ENCODE data around the gene METRN.

The METRN gene

DNA sequence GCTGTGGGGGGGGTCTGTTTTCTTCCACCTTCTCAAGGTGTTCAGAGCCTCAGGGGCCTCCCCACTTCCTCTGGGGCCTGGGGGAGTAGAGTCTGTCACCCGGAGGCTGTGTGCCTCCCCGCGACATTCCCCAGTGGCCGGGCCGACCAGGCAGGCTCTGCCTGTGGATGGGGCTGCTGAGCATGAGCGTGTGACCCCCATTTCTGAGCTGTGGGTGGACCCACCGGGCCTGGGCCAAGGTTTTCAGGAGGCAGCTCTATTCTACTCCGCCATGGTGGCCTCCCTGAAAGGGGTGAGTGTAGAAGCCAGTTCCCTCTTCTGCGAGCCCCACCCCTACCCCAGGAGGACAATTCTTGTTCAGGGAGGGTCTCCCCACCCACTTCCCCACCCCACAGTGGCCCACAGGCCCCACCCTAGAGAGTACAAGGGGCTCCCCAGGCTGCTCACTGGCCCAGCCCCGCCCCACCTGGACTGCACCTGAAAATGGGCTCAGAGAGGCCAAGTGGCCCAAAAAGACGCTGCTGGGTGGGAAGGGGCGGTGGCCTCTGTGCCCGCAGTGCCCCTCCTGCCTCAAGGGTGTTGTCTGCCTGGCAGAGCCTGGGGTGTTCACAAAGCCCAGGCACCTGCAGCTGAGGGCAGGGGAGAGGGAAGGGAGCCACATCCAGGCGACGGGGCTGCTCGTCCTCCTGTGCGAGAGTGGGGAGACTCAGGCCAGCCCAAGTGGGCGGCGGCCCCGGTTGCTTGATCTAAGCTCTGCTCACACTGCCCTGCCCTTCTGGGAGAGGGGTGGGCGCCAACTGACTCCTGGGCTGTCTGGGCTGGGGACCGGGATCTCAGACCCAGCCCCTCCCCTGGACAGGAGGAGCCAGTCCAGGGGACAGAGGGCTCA, 47.0 kb downstream of the METRN start:
- DNase-seq: no peak

DNA sequence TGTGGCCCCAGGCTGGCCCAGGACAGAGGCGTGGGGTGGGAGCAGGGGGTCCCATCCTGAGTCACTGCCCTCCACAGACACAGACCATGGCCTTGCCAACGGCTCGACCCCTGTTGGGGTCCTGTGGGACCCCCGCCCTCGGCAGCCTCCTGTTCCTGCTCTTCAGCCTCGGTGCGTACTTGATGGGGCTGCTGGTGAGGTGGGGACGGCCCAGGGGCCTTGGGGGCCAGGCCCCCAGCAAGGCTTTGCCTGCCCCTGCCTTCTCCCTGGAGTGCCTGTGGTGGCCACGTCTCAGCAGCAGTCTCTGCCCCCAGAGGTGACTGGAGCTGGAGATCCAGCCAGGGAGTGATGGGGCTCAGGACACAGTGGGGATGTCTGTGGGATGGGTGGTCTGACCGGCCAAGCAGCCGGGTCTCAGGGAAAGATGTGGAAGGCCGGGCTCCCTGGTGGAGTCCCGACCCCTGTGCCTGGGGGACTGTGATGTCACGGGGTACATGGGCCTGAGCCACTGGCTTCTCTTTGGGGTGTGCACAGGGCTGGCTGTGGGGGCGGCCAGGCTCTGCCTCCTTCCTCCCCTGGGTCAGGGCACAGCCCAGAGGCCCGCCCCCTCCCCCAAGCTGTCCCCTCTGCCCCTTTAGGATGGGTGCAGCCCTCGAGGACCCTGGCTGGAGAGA, 47.8 kb downstream of the METRN start:
- no peak for DNase-seq

DNA sequence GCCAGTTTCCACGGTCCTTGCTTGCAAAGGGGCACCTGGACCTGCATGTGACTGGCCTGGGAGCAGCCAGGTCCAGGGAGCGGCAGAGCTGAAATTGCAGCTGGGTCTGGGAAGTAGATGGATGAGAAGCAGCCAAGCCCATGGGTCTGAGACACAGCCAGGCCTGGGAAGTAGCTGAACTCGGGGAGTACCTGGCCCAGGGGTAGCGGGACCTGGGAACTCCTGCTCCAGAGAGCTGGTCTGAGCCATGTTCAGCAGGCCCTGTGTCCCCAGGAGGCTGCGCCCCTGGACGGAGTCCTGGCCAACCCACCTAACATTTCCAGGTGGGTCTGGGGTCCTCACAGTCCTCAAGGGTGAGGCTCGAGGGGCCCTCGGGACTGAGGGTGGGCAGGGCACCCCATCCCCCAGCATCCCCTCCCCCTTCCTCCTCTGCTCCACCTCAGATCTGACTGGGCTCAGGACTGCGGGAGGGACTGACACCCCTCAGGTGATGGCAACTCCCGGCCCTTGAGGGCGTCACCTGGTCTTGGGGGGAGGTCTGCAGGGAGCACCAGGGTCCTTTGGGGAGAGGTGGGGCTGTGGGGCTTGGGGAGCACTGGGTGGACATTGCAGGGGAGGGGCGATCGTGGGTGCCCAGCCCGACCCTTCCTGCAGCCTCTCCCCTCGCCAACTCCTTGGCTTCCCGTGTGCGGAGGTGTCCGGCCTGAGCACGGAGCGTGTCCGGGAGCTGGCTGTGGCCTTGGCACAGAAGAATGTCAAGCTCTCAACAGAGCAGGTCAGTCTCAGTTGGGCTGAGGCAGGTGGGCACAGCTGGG, 48.7 kb downstream of the METRN start:
- no peak for DNase-seq

DNA sequence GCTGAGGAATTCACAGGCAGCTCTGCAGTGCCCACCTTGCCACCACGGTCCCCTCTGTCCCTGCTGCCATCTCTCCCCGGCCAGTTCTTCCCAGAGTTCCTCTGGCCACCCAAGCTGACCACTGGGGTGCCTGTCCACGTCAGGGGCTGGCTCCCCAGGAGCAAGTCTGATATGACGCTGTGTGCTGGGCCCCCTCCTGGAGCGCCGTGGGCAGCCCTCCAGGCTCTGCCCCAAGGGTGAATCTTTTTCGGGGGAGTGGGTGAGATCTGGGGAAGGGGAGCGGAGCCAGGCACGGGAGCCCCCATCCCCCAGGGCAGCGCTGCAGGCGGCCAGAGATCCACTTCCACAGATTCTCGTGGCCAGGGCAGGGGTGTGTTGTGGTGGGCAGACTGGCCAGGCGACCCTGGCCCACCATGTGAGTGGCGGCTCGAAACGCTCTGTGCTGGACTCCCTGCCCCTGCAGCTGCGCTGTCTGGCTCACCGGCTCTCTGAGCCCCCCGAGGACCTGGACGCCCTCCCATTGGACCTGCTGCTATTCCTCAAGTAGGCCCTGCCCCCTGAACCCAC, 49.3 kb downstream of the METRN start:
- no peak for DNase-seq

DNA sequence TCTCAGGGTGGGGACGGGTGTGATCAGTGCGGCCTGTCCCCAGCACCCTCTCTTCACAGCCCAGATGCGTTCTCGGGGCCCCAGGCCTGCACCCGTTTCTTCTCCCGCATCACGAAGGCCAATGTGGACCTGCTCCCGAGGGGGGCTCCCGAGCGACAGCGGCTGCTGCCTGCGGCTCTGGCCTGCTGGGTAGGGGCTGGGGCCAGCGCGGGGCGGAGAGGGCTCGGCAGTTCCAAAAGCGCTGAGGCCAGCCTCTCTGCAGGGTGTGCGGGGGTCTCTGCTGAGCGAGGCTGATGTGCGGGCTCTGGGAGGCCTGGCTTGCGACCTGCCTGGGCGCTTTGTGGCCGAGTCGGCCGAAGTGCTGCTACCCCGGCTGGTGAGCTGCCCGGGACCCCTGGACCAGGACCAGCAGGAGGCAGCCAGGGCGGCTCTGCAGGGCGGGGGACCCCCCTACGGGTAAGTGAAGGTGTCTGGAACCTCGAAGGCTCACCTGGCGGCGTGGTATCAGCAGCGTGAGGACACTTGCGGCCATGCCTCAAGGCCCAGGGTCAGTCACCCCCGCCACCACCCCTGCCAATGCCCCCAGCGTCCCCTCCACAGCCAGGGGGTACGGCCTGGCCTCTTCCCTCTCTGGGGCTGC, 50.0 kb downstream of the METRN start:
- DNase-seq: no peak

DNA sequence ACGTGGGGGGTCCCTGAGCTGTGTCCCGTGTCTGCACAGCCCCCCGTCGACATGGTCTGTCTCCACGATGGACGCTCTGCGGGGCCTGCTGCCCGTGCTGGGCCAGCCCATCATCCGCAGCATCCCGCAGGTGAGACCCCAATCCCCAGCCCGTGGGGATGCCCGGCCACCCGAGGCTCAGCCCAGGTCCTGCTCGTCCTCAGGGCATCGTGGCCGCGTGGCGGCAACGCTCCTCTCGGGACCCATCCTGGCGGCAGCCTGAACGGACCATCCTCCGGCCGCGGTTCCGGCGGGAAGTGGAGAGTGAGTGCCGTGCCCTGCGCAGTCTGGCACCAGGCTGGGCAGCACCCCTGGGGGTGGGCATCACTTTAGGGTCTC, 50.6 kb downstream of the METRN start:
- DNase-seq: no peak

DNA sequence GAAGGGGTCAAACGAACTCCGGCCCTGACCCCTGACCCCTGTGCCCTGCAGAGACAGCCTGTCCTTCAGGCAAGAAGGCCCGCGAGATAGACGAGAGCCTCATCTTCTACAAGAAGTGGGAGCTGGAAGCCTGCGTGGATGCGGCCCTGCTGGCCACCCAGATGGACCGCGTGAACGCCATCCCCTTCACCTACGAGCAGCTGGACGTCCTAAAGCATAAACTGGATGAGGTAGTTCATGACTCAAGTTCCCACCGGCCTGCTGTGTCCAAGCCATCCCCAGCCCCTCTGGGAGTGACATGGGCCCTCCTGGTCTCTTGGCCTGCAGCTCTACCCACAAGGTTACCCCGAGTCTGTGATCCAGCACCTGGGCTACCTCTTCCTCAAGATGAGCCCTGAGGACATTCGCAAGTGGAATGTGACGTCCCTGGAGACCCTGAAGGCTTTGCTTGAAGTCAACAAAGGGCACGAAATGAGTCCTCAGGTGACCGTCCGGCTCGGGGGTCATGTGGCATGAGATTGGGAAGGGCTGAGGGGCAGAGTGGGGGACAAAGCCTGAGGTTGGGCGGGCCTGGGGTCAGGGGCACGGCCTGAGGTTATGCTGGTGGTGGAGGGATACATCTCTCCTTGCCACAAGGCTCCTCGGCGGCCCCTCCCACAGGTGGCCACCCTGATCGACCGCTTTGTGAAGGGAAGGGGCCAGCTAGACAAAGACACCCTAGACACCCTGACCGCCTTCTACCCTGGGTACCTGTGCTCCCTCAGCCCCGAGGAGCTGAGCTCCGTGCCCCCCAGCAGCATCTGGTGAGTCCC, 51.3 kb downstream of the METRN start:
- DNase-seq: no peak

DNA sequence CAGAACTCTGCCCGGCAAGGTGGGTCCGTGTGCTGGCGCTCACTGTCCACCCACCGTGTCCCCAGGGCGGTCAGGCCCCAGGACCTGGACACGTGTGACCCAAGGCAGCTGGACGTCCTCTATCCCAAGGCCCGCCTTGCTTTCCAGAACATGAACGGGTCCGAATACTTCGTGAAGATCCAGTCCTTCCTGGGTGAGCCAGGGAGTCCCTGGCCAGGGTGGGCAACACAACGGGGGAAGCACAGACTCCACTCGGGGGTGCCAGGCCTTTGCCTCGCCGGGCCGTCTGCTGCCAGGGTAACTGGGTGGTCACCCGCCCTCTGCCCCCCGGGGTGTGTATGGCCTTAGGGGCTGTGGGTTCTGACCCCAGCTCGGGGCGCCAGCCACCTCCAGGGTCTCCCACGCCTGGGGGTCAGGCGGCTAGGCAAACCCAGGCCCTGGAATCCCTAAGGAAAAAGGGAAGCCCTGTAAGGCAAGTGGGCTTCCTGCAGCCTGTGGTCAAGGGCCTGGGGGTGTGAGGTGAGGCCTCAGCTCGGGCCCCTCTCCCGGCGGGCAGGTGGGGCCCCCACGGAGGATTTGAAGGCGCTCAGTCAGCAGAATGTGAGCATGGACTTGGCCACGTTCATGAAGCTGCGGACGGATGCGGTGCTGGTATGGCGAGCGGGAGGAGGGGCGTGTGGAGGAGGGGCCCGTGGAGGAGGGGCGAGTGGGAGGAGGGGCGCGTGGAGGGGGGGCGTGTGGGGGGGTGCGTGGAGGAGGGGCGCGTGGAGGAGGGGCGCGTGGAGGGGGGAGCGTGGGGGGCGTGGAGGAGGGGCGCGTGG, 52.1 kb downstream of the METRN start:
- no peak for DNase-seq

DNA sequence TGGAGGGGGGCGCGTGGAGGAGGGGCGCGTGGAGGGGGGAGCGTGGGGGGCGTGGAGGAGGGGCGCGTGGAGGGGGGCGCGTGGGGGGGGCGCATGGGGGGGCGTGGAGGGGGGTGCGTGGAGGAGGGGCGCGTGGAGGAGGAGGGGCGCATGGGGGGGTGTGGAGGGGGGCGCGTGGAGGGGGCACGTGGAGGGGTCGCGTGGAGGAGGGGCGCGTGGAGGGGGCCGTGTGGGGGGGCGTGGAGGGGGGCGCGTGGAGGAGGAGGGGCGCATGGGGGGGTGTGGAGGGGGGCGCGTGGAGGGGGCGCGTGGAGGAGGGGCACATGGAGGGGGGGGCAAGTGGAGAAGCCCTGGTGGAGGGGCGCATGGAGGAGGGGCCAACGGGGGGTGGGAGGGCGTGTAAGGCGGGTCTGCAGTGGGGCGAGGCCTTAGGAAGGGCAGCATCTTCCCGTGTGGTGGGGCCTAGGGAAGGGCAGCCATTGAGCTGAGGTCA, 52.9 kb downstream of the METRN start:
- DNase-seq: no peak

DNA sequence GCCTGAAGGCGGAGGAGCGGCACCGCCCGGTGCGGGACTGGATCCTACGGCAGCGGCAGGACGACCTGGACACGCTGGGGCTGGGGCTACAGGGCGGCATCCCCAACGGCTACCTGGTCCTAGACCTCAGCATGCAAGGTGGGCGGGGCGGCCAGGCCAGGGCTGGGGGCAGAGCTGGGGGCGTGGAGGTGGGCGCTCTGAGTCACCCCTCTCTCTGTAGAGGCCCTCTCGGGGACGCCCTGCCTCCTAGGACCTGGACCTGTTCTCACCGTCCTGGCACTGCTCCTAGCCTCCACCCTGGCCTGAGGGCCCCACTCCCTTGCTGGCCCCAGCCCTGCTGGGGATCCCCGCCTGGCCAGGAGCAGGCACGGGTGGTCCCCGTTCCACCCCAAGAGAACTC, 53.5 kb downstream of the METRN start:
- no peak for DNase-seq

All from fibroblast of skin of scalp (primary cell).